ENCODE data around the gene SLC22A23.

The SLC22A23 gene

GRCh38 chr6:3449321-3449720 is 7.5 kb downstream of the SLC22A23 start:
- no peak for TF ChIP-seq CTCF (IDR thresholded peaks at IDR 0.05; ENCODE audit: insufficient read depth, low read length, poor library complexity, severe bottlenecking)
- no peak overlapping the region for H3K4me3 ChIP-seq (replicated peaks; ENCODE audit: low read depth, low read length)
- no peaks in the 10 kb centered on the region for H3K36me3 ChIP-seq (ENCODE audit: control insufficient read depth, insufficient read depth, low read length)
- no peaks in the 10 kb centered on the region for H3K27me3 ChIP-seq (replicated peaks; ENCODE audit: control insufficient read depth, insufficient read depth, low read length)
- no peak for DNase-seq (ENCODE audit: extremely low read depth, insufficient read length)

DNA sequence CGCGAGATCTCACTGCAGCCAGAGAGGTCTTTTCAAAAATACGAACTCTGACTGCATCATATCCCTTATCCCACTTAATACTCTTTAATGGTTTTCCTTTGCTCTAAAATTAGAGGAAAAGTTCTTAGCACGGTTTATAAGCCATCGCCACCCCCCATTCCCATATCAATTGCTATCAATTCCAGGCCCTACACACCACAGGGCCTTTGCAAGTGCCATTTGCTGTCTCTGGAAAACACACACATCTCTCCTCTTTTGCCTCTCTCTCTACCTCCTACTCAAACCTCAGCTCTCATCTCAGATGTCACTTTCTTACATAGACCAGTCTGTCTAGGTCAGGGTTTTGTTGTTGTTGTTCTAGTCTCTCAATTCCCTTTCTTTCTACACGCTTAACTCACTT is 9.8 kb downstream of the SLC22A23 start:
- Histone ChIP-seq H3K4me3 (replicated peaks; ENCODE audit: low read depth, low read length) (no peak overlapping the region), H3K36me3 (ENCODE audit: control insufficient read depth, insufficient read depth, low read length) (no peaks in the 10 kb centered on the region), H3K27me3 (replicated peaks; ENCODE audit: control insufficient read depth, insufficient read depth, low read length) (no peaks in the 10 kb centered on the region)
- no peak for TF ChIP-seq CTCF (IDR thresholded peaks at IDR 0.05; ENCODE audit: insufficient read depth, low read length, poor library complexity, severe bottlenecking)
- DNase-seq (ENCODE audit: extremely low read depth, insufficient read length) = no peak

DNA sequence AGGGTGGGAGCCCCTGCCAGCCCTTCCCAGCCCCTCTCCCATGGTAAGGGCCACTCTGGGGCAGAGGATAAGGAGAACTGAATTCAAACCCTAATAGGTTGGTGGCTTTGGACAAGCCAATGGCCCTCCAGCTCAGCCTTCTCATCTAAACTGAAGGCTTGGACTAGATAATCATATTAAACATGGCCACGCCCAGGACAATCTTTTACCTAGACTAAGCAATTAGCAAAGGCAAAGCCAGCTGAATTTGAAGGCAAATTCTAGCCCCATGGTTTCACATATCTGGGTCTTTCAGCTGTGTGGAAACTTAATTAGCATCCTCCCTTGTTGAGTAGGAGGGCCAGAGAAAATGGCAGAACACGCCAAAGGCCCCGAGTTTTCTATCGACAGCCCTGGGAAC is 10.7 kb downstream of the SLC22A23 start:
- Histone ChIP-seq H3K36me3 (ENCODE audit: control insufficient read depth, insufficient read depth, low read length) (no peaks in the 10 kb centered on the region), H3K27me3 (replicated peaks; ENCODE audit: control insufficient read depth, insufficient read depth, low read length) (no peaks in the 10 kb centered on the region), H3K4me3 (replicated peaks; ENCODE audit: low read depth, low read length) (no peak overlapping the region)
- no peak for TF ChIP-seq CTCF (IDR thresholded peaks at IDR 0.05; ENCODE audit: insufficient read depth, low read length, poor library complexity, severe bottlenecking)
- no peak for DNase-seq (ENCODE audit: extremely low read depth, insufficient read length)

- TF ChIP-seq CTCF (IDR thresholded peaks at IDR 0.05; ENCODE audit: insufficient read depth, low read length, poor library complexity, severe bottlenecking) = no peak
- no peak overlapping the region for H3K4me3 ChIP-seq (replicated peaks; ENCODE audit: low read depth, low read length)
- H3K36me3 ChIP-seq (ENCODE audit: control insufficient read depth, insufficient read depth, low read length) = no peaks in the 10 kb centered on the region
- H3K27me3 ChIP-seq (replicated peaks; ENCODE audit: control insufficient read depth, insufficient read depth, low read length) = no peaks in the 10 kb centered on the region; the same call in 1 of the 2 replicates
- no peak for DNase-seq (ENCODE audit: extremely low read depth, insufficient read length)
Measured at GRCh38 chr6:3444276-3445088, 12.4 kb downstream of the SLC22A23 start.

GRCh38 chr6:3443221-3443515 is 13.7 kb downstream of the SLC22A23 start:
- no peaks in the 10 kb centered on the region for H3K36me3 ChIP-seq (ENCODE audit: control insufficient read depth, insufficient read depth, low read length)
- TF ChIP-seq CTCF (IDR thresholded peaks at IDR 0.05; ENCODE audit: insufficient read depth, low read length, poor library complexity, severe bottlenecking) = no peak

More at GRCh38 chr6:3443221-3443515, 13.7 kb downstream of the SLC22A23 start:
- H3K4me3 ChIP-seq (replicated peaks; ENCODE audit: low read depth, low read length) = no peak overlapping the region
- DNase-seq (ENCODE audit: extremely low read depth, insufficient read length) = no peak
- H3K27me3 ChIP-seq (replicated peaks; ENCODE audit: control insufficient read depth, insufficient read depth, low read length) = no peaks in the 10 kb centered on the region; the same call in 1 of the 2 replicates
